Spleen (tissue), 7 donors: ENCODE results near the gene DNM2.

Source experiments
- POLR2AphosphoS5 ChIP-seq, 3 donors: sonication (generic); formaldehyde crosslinking; IDR thresholded peaks; one replicate each; pipeline ENCODE4 v1.5.1; 2017; ENCODE audit warnings: antibody characterized with exemption in 3 of 3
- TF ChIP-seq, protein P1 (sequence below), 11 experiments: fragments of 200-600 bp in 7 of 11; fragments of 450-650 bp in 4 of 11; sonication (generic) in 4 of 11; IDR thresholded peaks in 8 of 11; conservative IDR thresholded peaks in 3 of 11; 1 replicate in 7 of 11; 2 replicates in 4 of 11; pipeline versions ENCODE4 v1.4.0 to v1.8.0; 2016 to 2021; ENCODE audit warnings: antibody characterized with exemption in 11 of 11, inconsistent platforms in 4 of 11, mild to moderate bottlenecking in 1 of 11
- donor health status: DM: no; HTN: no; CAD: no; lungs with moderate emphysema.
- donor health status: DM: no; HTN: no; CAD: no.
- donor health status: DM: no; HTN: no; CAD: no.

DNA sequence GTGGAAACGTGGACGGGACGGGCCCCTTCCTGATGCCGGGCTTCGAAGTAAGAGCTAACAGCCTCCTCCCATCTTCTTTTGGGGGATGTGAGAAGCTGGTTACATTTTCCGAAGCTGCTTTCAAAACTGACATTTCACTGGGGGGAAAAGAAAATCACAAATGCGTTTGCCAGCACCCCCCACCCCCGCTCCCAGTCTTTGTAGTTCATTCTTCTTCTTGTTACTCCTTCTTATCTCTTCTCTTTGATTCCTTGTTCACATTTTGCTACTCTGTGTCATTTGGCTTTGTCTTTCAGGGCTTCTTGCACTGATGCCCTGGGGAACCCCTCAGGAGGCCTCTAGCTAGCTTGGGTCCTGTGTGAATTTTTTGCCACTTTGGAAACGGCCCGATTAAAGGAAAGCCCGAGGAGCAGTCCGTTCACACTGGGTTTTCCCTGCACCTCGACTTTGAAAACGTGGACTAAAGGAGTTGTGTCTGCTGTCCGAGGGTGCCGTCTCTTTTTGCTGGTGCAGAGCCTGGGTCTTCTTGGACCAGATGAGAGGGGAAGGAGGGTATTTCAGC lies 154.7 kb downstream of the DNM2 start:
- TF ChIP-seq, protein P1, sequence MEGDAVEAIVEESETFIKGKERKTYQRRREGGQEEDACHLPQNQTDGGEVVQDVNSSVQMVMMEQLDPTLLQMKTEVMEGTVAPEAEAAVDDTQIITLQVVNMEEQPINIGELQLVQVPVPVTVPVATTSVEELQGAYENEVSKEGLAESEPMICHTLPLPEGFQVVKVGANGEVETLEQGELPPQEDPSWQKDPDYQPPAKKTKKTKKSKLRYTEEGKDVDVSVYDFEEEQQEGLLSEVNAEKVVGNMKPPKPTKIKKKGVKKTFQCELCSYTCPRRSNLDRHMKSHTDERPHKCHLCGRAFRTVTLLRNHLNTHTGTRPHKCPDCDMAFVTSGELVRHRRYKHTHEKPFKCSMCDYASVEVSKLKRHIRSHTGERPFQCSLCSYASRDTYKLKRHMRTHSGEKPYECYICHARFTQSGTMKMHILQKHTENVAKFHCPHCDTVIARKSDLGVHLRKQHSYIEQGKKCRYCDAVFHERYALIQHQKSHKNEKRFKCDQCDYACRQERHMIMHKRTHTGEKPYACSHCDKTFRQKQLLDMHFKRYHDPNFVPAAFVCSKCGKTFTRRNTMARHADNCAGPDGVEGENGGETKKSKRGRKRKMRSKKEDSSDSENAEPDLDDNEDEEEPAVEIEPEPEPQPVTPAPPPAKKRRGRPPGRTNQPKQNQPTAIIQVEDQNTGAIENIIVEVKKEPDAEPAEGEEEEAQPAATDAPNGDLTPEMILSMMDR (IDR thresholded peaks at IDR 0.05 in 8 of 11, conservative IDR thresholded peaks at IDR 0.05 in 3 of 11): peak in 1 of 11 experiments; percentile 3
- no peak for TF ChIP-seq POLR2AphosphoS5 (IDR thresholded peaks at IDR 0.05)
